CD14-positive monocyte (primary cell): ENCODE results near the gene TTC12. TPM values are rescaled to one million over a fixed set of nuclear protein-coding genes. Genes with fewer than 3 reads are reported as not detected.

Experiments used
- DNase-seq, 3 donors: peaks; one replicate each; pipeline ENCODE4 v3.0.0-alpha.2; 2011 to 2022
- H2AFZ ChIP-seq: 2 replicates; pipeline ENCODE4 v1.6.0; 2012; ENCODE audit warnings: mild to moderate bottlenecking, low read depth, low read length, inconsistent platforms; ENCODE audit not compliant: insufficient read depth, poor library complexity, severe bottlenecking
- H3K27ac ChIP-seq, 2 donors: 1 replicate in 1 of 2; 2 replicates in 1 of 2; pipeline ENCODE4 v1.5.1; 2012 to 2013; ENCODE audit warnings: low read length in 2 of 2, control low read depth in 1 of 2, inconsistent platforms in 1 of 2, low read depth in 1 of 2, mild to moderate bottlenecking in 1 of 2
- H3K27me3 ChIP-seq, 2 donors: one replicate each; pipeline versions ENCODE4 v1.6.0 to v1.6.1; 2011 to 2013; ENCODE audit warnings: low read length in 2 of 2; ENCODE audit not compliant: control insufficient read depth in 2 of 2, insufficient read depth in 2 of 2
- H3K36me3 ChIP-seq, 2 donors: replicated peaks in 1 of 2; 1 replicate in 1 of 2; 2 replicates in 1 of 2; pipeline versions ENCODE4 v1.5.1 to v1.6.1; 2012 to 2013; ENCODE audit warnings: low read length in 2 of 2, control low read depth in 1 of 2, inconsistent platforms in 1 of 2, mild to moderate bottlenecking in 1 of 2; ENCODE audit not compliant: insufficient read depth in 2 of 2, control insufficient read depth in 1 of 2
- H3K4me1 ChIP-seq, 2 donors: 1 replicate in 1 of 2; 2 replicates in 1 of 2; pipeline versions ENCODE4 v1.5.1 to v1.6.1; 2012 to 2013; ENCODE audit warnings: low read length in 2 of 2, control low read depth in 1 of 2, inconsistent platforms in 1 of 2, mild to moderate bottlenecking in 1 of 2, moderate library complexity in 1 of 2; ENCODE audit not compliant: insufficient read depth in 2 of 2, control insufficient read depth in 1 of 2
- H3K4me2 ChIP-seq: replicated peaks from 2 replicates; pipeline ENCODE3; 2012; ENCODE audit warnings: low read length, moderate library complexity, mild to moderate bottlenecking; ENCODE audit not compliant: poor library complexity, severe bottlenecking; ENCODE audit errors: extremely low read depth
- H3K4me3 ChIP-seq, 3 experiments: fragments of 200-600 bp in 1 of 3; sonication (generic) in 1 of 3; replicated peaks in 1 of 3; 1 replicate in 2 of 3; 2 replicates in 1 of 3; pipeline ENCODE4 v1.5.1; 2011 to 2013; ENCODE audit warnings: low read length in 3 of 3, mild to moderate bottlenecking in 3 of 3, control low read depth in 2 of 3, low read depth in 2 of 3, inconsistent platforms in 1 of 3, moderate library complexity in 1 of 3
- H3K79me2 ChIP-seq: 2 replicates; pipeline ENCODE4 v1.6.0; 2012; ENCODE audit warnings: mild to moderate bottlenecking, control low read depth, inconsistent platforms, low read length, moderate library complexity; ENCODE audit not compliant: insufficient read depth
- H3K9ac ChIP-seq: 2 replicates; pipeline ENCODE4 v1.6.0; 2017; ENCODE audit warnings: low read length, mild to moderate bottlenecking; ENCODE audit not compliant: insufficient read depth, poor library complexity, severe bottlenecking
- H3K9me3 ChIP-seq, 2 donors: replicated peaks in 1 of 2; 1 replicate in 1 of 2; 2 replicates in 1 of 2; pipeline versions ENCODE4 v1.5.1 to v1.6.1; 2012 to 2013; ENCODE audit warnings: low read length in 2 of 2, control low read depth in 1 of 2; ENCODE audit not compliant: control insufficient read depth in 1 of 2, insufficient read depth in 1 of 2
- H4K20me1 ChIP-seq: 2 replicates; pipeline ENCODE4 v1.6.0; 2012; ENCODE audit warnings: mild to moderate bottlenecking, low read length, control low read depth, moderate library complexity; ENCODE audit not compliant: insufficient read depth
- H3K27ac Mint-ChIP-seq, 7 donors: one replicate each; pipeline ENCODE4 v1.8.0; 2020; ENCODE audit warnings: mild to moderate bottlenecking in 7 of 7, mixed read lengths in 7 of 7, moderate library complexity in 6 of 7, inconsistent platforms in 2 of 7
- H3K27me3 Mint-ChIP-seq, 3 donors: one replicate each; pipeline ENCODE4 v1.8.0; 2021 to 2022; ENCODE audit warnings: low read depth in 3 of 3, mild to moderate bottlenecking in 3 of 3, mixed read lengths in 3 of 3, moderate library complexity in 3 of 3, inconsistent platforms in 1 of 3
- H3K36me3 Mint-ChIP-seq, 2 donors: one replicate each; pipeline ENCODE4 v1.8.0; 2020; ENCODE audit warnings: mixed read lengths in 2 of 2, inconsistent platforms in 1 of 2, mild to moderate bottlenecking in 1 of 2
- H3K4me1 Mint-ChIP-seq: one replicate; pipeline ENCODE4 v1.8.0; 2020; ENCODE audit warnings: mild to moderate bottlenecking, mixed read lengths
- H3K4me3 Mint-ChIP-seq, 2 donors: one replicate each; pipeline ENCODE4 v1.8.0; 2020; ENCODE audit warnings: mild to moderate bottlenecking in 2 of 2, mixed read lengths in 2 of 2, moderate library complexity in 1 of 2
- H3K9me3 Mint-ChIP-seq, 7 donors: one replicate each; pipeline ENCODE4 v1.8.0; 2020 to 2022; ENCODE audit warnings: mixed read lengths in 7 of 7, mild to moderate bottlenecking in 6 of 7, moderate library complexity in 6 of 7, inconsistent platforms in 2 of 7
- CTCF ChIP-seq: fragments of 200-600 bp; IDR thresholded peaks from one replicate; pipeline ENCODE4 v1.8.0; 2022; ENCODE audit warnings: antibody characterized with exemption, mild to moderate bottlenecking
- WGBS: methylation state at CpG from one replicate; pipeline ENCODE4 v1.1.5; 2013; ENCODE audit warnings: missing lambda C conversion rate; ENCODE audit not compliant: insufficient coverage; 5-methylcytosine and 5-hydroxymethylcytosine counted together
- intact Hi-C, 2 donors: fragments of 100-400 bp; cut with micrococcal nuclease; formaldehyde crosslinking; loops; one replicate each; pipeline versions ENCODE4 v1.15.0 to v1.15.1; 2023
- polyA plus RNA-seq, 3 donors: library from polyadenylated mRNA; depleted of rRNA in 1 of 3; unstranded in 2 of 3; stranded (reverse) in 1 of 3; fragments of 300-500 nt in 2 of 3; fragments of >200 nt in 1 of 3; fragmentation: Illumina TruSeq in 2 of 3; gene quantifications; 1 replicate in 2 of 3; 2 replicates in 1 of 3; pipeline ENCODE4 v1.2.3, GENCODE V29; 2012 to 2021

Gene TTC12
- polyA plus RNA-seq, 3 donors, result 1.7 to 3.0 (median 2.4) TPM

GRCh38 chr11:113363406-113363805, 49.0 kb downstream of the TTC12 start:
- no peaks in the 10 kb centered on the region for H3K36me3 ChIP-seq
- H3K79me2 ChIP-seq, result no peaks in the 10 kb centered on the region
- H2AFZ ChIP-seq, result no peak overlapping the region
- no peaks in the 10 kb centered on the region for H3K27me3 Mint-ChIP-seq
- no peak for DNase-seq
- 20% methylated on average over 1 of the region's 5 CpGs for WGBS
- no peaks in the 10 kb centered on the region for H3K9me3 ChIP-seq
- H3K4me3 Mint-ChIP-seq, result no peak overlapping the region
- H3K4me1 ChIP-seq, result no peaks in the 10 kb centered on the region
- no peaks in the 10 kb centered on the region for H3K4me1 Mint-ChIP-seq
- H4K20me1 ChIP-seq, result no peaks in the 10 kb centered on the region
- no peak overlapping the region for H3K27ac ChIP-seq
- no peak overlapping the region for H3K27ac Mint-ChIP-seq
- H3K4me3 ChIP-seq, result no peak overlapping the region
- no peak for TF ChIP-seq CTCF
- no peak overlapping the region for H3K4me2 ChIP-seq
- H3K9me3 Mint-ChIP-seq, result peaks cover 0 to 6% (median 2%) of the 10 kb centered on the region in 7 donors
- intact Hi-C loops, result no loop called here
- H3K9ac ChIP-seq, result no peak overlapping the region
- H3K36me3 Mint-ChIP-seq, result peaks cover 7 to 8% of the 10 kb centered on the region in 2 donors
- no peaks in the 10 kb centered on the region for H3K27me3 ChIP-seq

- no peak overlapping the region for H2AFZ ChIP-seq
- H3K36me3 ChIP-seq, result no peaks in the 10 kb centered on the region
- intact Hi-C loops, result no loop called here
- H3K27ac Mint-ChIP-seq, result no peak overlapping the region
- TF ChIP-seq CTCF, result no peak
- no peaks in the 10 kb centered on the region for H3K4me1 Mint-ChIP-seq
- no peaks in the 10 kb centered on the region for H3K9me3 ChIP-seq
- H3K4me3 Mint-ChIP-seq, result no peak overlapping the region
- no peaks in the 10 kb centered on the region for H3K27me3 Mint-ChIP-seq
- H3K27ac ChIP-seq, result no peak overlapping the region
- no peaks in the 10 kb centered on the region for H3K4me1 ChIP-seq
- H3K79me2 ChIP-seq, result no peaks in the 10 kb centered on the region
- no peaks in the 10 kb centered on the region for H4K20me1 ChIP-seq
- H3K36me3 Mint-ChIP-seq, result peaks cover 5 to 7% of the 10 kb centered on the region in 2 donors
- no peaks in the 10 kb centered on the region for H3K27me3 ChIP-seq
- H3K9me3 Mint-ChIP-seq, result peaks cover 0 to 3% (median 2%) of the 10 kb centered on the region in 7 donors
- no peak overlapping the region for H3K4me2 ChIP-seq
- 0% methylated on average over 1 of the region's 7 CpGs for WGBS
- DNase-seq, result no peak
- no peak overlapping the region for H3K9ac ChIP-seq
- no peak overlapping the region for H3K4me3 ChIP-seq
Measured at GRCh38 chr11:113363996-113364641, 49.7 kb downstream of the TTC12 start.
